ENCODE data around the gene ARFIP1. TPM values are rescaled to one million over a fixed set of nuclear protein-coding genes. Genes with fewer than 3 reads are reported as not detected.

ARFIP1 gene
- total and polyA plus RNA-seq, 2 donors (not counting 1 experiment from before 2014, with no cell fraction given), result 11.1 to 23.5 TPM

GRCh38 chr4:152777488-152777887 lies 2.3 kb upstream of the ARFIP1 start:
- TF ChIP-seq, protein P1, sequence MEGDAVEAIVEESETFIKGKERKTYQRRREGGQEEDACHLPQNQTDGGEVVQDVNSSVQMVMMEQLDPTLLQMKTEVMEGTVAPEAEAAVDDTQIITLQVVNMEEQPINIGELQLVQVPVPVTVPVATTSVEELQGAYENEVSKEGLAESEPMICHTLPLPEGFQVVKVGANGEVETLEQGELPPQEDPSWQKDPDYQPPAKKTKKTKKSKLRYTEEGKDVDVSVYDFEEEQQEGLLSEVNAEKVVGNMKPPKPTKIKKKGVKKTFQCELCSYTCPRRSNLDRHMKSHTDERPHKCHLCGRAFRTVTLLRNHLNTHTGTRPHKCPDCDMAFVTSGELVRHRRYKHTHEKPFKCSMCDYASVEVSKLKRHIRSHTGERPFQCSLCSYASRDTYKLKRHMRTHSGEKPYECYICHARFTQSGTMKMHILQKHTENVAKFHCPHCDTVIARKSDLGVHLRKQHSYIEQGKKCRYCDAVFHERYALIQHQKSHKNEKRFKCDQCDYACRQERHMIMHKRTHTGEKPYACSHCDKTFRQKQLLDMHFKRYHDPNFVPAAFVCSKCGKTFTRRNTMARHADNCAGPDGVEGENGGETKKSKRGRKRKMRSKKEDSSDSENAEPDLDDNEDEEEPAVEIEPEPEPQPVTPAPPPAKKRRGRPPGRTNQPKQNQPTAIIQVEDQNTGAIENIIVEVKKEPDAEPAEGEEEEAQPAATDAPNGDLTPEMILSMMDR (IDR thresholded peaks at IDR 0.05), result no peak
- TF ChIP-seq EZH2 (IDR thresholded peaks at IDR 0.05; ENCODE audit: borderline replicate concordance, insufficient read depth, low read depth, low read length, poor library complexity, severe bottlenecking), result no peak
- peaks cover 5% of the 10 kb centered on the region for H3K27me3 Mint-ChIP-seq
- POLR2A ChIA-PET, result no interaction called here
- Histone ChIP-seq H2AFZ (ENCODE audit: insufficient read depth, low read depth, low read length, poor library complexity, severe bottlenecking) (peak overlapping the region; percentile 95), H3K79me2 (ENCODE audit: control insufficient read depth, insufficient read depth, low read length) (peaks cover 32% of the 10 kb centered on the region), H3K9me3 (ENCODE audit: control extremely low read depth in 1 of 3, control insufficient read depth in 2 of 3, insufficient read depth in 1 of 3, low read length in 2 of 3) (no peaks in the 10 kb centered on the region), H3K4me2 (replicated peaks; ENCODE audit: low read depth, low read length, poor library complexity, severe bottlenecking) (no peak overlapping the region), H3K27ac (ENCODE audit: low read length in 2 of 2) (no peak overlapping the region), H3K27me3 (replicated peaks in 1 of 4; ENCODE audit: control extremely low read depth in 1 of 4, control insufficient read depth in 3 of 4, insufficient read depth in 4 of 4, low read length in 3 of 4) (no peaks in the 10 kb centered on the region), H3K4me1 (ENCODE audit: control insufficient read depth in 2 of 2, insufficient read depth in 2 of 2, low read length in 2 of 2) (peaks cover 20 to 25% of the 10 kb centered on the region in 2 donors), H3K36me3 (replicated peaks in 1 of 2; ENCODE audit: control extremely low read depth in 1 of 2, control insufficient read depth in 1 of 2, extremely low read depth in 1 of 2, insufficient read depth in 2 of 2, low read length in 1 of 2) (no peaks in the 10 kb centered on the region), H3K4me3 (ENCODE audit: control extremely low read depth in 1 of 5, extremely low read depth in 1 of 5, insufficient read depth in 1 of 5, low read depth in 2 of 5, low read length in 4 of 5) (no peak overlapping the region), H4K20me1 (ENCODE audit: control insufficient read depth, insufficient read depth, low read length, poor library complexity, severe bottlenecking) (no peaks in the 10 kb centered on the region), H3K9ac (ENCODE audit: low read length) (no peak overlapping the region)
- intact Hi-C loops (cut with micrococcal nuclease), result loop anchor here (5.0 kb wide), 2 partner anchors 115 to 135 kb away; no protein-coding TSS in a partner anchor
- H3K4me3 Mint-ChIP-seq, result no peak overlapping the region
- no peak for DNase-seq
- CTCF ChIA-PET, result interaction anchor here (1.2 to 1.4 kb wide), 2 partner anchors 369 to 1660 kb away, joined by 3 read pairs; no protein-coding TSS in a partner anchor
- H3K9me3 Mint-ChIP-seq (ENCODE audit: insufficient read depth), result no peaks in the 10 kb centered on the region
- WGBS (ENCODE audit: insufficient coverage), result no CpG with 5 or more reads among the region's 1 CpG
- peak overlapping the region; percentile 46 for H3K27ac Mint-ChIP-seq
- peaks cover 44% of the 10 kb centered on the region for H3K4me1 Mint-ChIP-seq
- ATAC-seq (ENCODE audit: low read depth), result no peak
